ENCODE measurements around the gene PARVB.

PARVB gene

GRCh38 chr22:44067033-44067432 is 42.9 kb downstream of the PARVB start:
- no peak for TF ChIP-seq Cebpa-rat (IDR thresholded peaks at IDR 0.05)
- Histone ChIP-seq H3K36me3 (no peaks in the 10 kb centered on the region), H3K4me2 (peak overlapping the region; percentile 77; the same call in 1 of the 2 replicates), H3K9ac (no peak overlapping the region), H3K27ac (no peak overlapping the region), H3K9me3 (no peaks in the 10 kb centered on the region), H3K4me3 (no peak overlapping the region), H4K20me1 (peaks cover 7% of the 10 kb centered on the region; the same call in 1 of the 2 replicates), H3K27me3 (peaks cover 13% of the 10 kb centered on the region; the same call in 1 of the 2 replicates), H3K4me1 (peaks cover 56% of the 10 kb centered on the region)

DNA sequence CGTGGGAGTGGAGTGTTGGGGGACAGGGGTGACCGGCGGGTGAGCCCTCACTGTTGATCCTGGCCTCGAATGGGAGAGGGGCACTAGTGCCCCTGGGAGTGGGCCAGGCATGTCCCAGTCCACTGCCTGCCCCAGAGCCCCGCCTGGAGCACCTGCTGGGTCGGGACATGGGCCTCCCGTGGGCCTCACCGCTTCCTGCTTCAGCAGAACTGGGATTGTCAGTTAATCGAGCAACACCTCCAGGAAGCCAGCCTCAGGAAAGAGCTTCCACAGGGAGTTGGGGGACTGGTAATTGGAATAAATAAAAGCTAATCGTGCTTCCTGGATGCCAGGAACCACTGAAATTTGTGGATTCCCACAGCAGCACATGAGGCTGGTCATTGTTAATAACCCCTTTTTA is 43.8 kb downstream of the PARVB start:
- H3K9ac ChIP-seq = no peak overlapping the region
- H4K20me1 ChIP-seq = peaks cover 7% of the 10 kb centered on the region; the same call in 1 of the 2 replicates
- H3K4me3 ChIP-seq = no peak overlapping the region
- H3K27me3 ChIP-seq = peaks cover 13% of the 10 kb centered on the region; the same call in 1 of the 2 replicates
- no peaks in the 10 kb centered on the region for H3K9me3 ChIP-seq
- TF ChIP-seq Cebpa-rat (IDR thresholded peaks at IDR 0.05) = no peak
- no peaks in the 10 kb centered on the region for H3K36me3 ChIP-seq
- H3K4me2 ChIP-seq = peak overlapping the region; percentile 77
- peaks cover 48% of the 10 kb centered on the region for H3K4me1 ChIP-seq
- 0 out of 2 replicates have a peak overlapping the region, but pooled peaks have one; percentile 16 for H3K27ac ChIP-seq

GRCh38 chr22:44068422-44069191 is 44.5 kb downstream of the PARVB start:
- Histone ChIP-seq H3K4me2 (peak overlapping the region; percentile 77), H3K36me3 (no peaks in the 10 kb centered on the region), H4K20me1 (peaks cover 7% of the 10 kb centered on the region; the same call in 1 of the 2 replicates), H3K4me1 (peaks cover 42% of the 10 kb centered on the region), H3K4me3 (no peak overlapping the region), H3K27ac (0 out of 2 replicates have a peak overlapping the region, but pooled peaks have one; percentile 16), H3K27me3 (peaks cover 13% of the 10 kb centered on the region; the same call in 1 of the 2 replicates), H3K9ac (no peak overlapping the region), H3K9me3 (no peaks in the 10 kb centered on the region)
- TF ChIP-seq Cebpa-rat (IDR thresholded peaks at IDR 0.05) = no peak

GRCh38 chr22:44070029-44070428 is 45.9 kb downstream of the PARVB start:
- no peak overlapping the region for H3K4me2 ChIP-seq
- H3K36me3 ChIP-seq = no peaks in the 10 kb centered on the region
- peaks cover 43% of the 10 kb centered on the region for H3K4me1 ChIP-seq
- no peaks in the 10 kb centered on the region for H3K9me3 ChIP-seq
- H3K9ac ChIP-seq = no peak overlapping the region
- H3K27ac ChIP-seq = no peak overlapping the region
- peaks cover 13% of the 10 kb centered on the region; the same call in 1 of the 2 replicates for H3K27me3 ChIP-seq
- peaks cover 8% of the 10 kb centered on the region; the same call in 1 of the 2 replicates for H4K20me1 ChIP-seq
- TF ChIP-seq Cebpa-rat (IDR thresholded peaks at IDR 0.05) = no peak
- no peak overlapping the region for H3K4me3 ChIP-seq

DNA sequence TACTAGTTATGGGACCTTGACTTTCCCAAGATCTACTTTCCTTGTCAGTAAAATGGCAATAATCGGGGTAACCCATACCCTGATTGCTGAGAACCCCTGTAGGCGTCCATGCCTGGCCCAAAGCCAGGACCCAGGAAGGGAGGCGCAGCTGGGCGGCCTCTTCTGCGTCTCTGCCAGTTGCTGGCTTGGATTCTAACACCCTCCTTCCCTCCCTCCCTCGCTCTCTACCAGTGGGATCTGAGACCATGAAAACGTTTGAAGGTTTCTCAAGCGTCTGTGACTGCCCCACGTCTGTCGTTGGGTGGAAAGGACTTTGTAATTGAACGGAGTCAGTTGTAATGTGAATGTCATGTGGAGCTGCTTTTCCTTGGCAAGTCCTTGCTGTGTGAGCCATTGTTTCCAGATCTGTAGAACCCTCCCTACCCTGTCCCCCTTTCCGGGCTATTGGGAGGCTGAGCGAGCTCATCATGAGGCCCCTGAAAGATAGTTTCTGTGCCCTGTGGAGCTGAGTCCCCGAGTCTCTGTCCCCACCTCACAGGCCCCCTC is 47.8 kb downstream of the PARVB start:
- Histone ChIP-seq H3K4me1 (peaks cover 47% of the 10 kb centered on the region), H3K9me3 (no peaks in the 10 kb centered on the region)
- TF ChIP-seq Cebpa-rat (IDR thresholded peaks at IDR 0.05) = no peak

DNA sequence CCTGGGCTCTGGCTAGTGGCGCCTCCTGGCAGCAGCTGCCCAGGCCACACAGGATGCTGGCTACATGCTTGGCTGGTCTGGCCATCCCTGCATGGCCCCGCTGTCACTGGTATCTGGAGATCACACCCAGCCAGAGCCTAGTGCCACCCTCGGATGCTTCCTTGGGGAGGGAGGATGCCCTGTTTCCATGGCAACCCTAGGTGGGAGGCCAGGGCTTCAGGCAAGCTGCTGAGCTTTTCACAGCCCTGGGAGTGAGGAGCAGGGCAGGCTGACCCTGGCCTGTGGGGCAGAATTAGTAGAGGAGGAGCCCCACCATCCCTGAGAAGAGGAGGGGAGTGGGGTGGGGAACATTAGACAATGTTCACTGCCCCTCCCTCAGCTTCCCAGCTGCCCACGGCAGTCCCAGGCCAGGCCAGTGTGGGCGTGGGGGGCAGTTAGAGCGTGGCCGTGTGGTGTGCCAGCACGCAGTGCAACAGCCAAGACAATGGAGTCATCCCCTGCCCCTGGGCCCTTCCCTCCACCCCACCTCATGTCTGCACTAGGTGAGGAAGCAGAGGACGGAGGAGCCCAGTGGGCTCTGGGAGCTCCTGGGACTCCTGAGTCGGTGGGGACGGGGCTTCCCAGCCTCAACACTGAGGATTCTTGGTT is 50.4 kb downstream of the PARVB start:
- peak overlapping the region; percentile 67 for H3K4me2 ChIP-seq
- H3K27me3 ChIP-seq = no peaks in the 10 kb centered on the region
- no peak overlapping the region for H3K27ac ChIP-seq
- no peaks in the 10 kb centered on the region for H3K36me3 ChIP-seq
- H3K9me3 ChIP-seq = no peaks in the 10 kb centered on the region
- no peak for TF ChIP-seq Cebpa-rat (IDR thresholded peaks at IDR 0.05)
- peaks cover 21% of the 10 kb centered on the region for H3K4me1 ChIP-seq
- H4K20me1 ChIP-seq = peaks cover 8% of the 10 kb centered on the region; the same call in 1 of the 2 replicates
- H3K9ac ChIP-seq = no peak overlapping the region
- no peak overlapping the region for H3K4me3 ChIP-seq

More for the DNA sequence above, 47.8 kb downstream of the PARVB start:
- H3K27ac ChIP-seq = no peak overlapping the region
- no peak overlapping the region for H3K4me3 ChIP-seq
- H4K20me1 ChIP-seq = peaks cover 8% of the 10 kb centered on the region; the same call in 1 of the 2 replicates
- no peak overlapping the region for H3K4me2 ChIP-seq
- peaks cover 13% of the 10 kb centered on the region; the same call in 1 of the 2 replicates for H3K27me3 ChIP-seq
- H3K9ac ChIP-seq = no peak overlapping the region
- no peaks in the 10 kb centered on the region for H3K36me3 ChIP-seq

- Histone ChIP-seq H4K20me1 (peaks cover 8% of the 10 kb centered on the region; the same call in 1 of the 2 replicates), H3K4me3 (no peak overlapping the region), H3K36me3 (no peaks in the 10 kb centered on the region), H3K4me1 (peaks cover 21% of the 10 kb centered on the region), H3K4me2 (peak overlapping the region; percentile 67), H3K9ac (no peak overlapping the region), H3K27me3 (no peaks in the 10 kb centered on the region), H3K27ac (no peak overlapping the region), H3K9me3 (no peaks in the 10 kb centered on the region)
- no peak for TF ChIP-seq Cebpa-rat (IDR thresholded peaks at IDR 0.05)
These were observed 50.9 kb downstream of the PARVB start for GRCh38 chr22:44075022-44075421.

GRCh38 chr22:44075670-44076069 is 51.6 kb downstream of the PARVB start:
- Histone ChIP-seq H3K27ac (no peak overlapping the region), H3K4me3 (no peak overlapping the region), H3K4me2 (no peak overlapping the region), H3K27me3 (no peaks in the 10 kb centered on the region), H3K4me1 (peaks cover 21% of the 10 kb centered on the region), H3K36me3 (no peaks in the 10 kb centered on the region), H3K9ac (no peak overlapping the region), H4K20me1 (peaks cover 8% of the 10 kb centered on the region; the same call in 1 of the 2 replicates), H3K9me3 (no peaks in the 10 kb centered on the region)
- no peak for TF ChIP-seq Cebpa-rat (IDR thresholded peaks at IDR 0.05)

DNA sequence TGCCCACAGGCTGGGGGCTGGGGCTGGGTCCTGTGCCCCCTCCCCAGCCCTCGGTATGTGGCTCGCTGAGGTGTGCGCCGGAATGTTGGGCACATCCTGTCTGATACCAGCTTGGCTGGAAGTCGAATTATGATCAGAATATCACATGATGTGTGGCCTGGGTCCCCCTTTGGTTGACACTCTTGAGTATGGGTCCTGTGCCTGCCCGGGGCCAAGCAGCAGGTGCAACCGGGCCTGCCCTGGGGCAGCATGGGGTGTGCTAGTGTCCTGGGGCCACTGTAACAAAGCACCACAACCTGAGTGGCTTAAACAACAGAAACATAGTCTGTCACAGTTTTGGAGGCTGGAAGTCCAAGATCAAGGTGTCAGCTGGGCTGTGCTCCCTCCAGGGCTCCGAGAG is 52.7 kb downstream of the PARVB start:
- Histone ChIP-seq H3K27me3 (no peaks in the 10 kb centered on the region), H3K27ac (no peak overlapping the region), H4K20me1 (peaks cover 8% of the 10 kb centered on the region; the same call in 1 of the 2 replicates), H3K4me3 (no peak overlapping the region), H3K4me1 (peaks cover 31% of the 10 kb centered on the region), H3K9ac (no peak overlapping the region), H3K9me3 (no peaks in the 10 kb centered on the region), H3K36me3 (no peaks in the 10 kb centered on the region), H3K4me2 (no peak overlapping the region; the same call in 1 of the 2 replicates)
- TF ChIP-seq Cebpa-rat (IDR thresholded peaks at IDR 0.05) = no peak

All from BLaER1 (cell line).